ENCODE measurements around the gene CITED2. TPM values are rescaled to one million over a fixed set of nuclear protein-coding genes. Genes with fewer than 3 reads are reported as not detected.

The CITED2 gene
- total and polyA plus RNA-seq, 2 experiments from 2014 or later, result 26.6 to 76.9 TPM

DNA sequence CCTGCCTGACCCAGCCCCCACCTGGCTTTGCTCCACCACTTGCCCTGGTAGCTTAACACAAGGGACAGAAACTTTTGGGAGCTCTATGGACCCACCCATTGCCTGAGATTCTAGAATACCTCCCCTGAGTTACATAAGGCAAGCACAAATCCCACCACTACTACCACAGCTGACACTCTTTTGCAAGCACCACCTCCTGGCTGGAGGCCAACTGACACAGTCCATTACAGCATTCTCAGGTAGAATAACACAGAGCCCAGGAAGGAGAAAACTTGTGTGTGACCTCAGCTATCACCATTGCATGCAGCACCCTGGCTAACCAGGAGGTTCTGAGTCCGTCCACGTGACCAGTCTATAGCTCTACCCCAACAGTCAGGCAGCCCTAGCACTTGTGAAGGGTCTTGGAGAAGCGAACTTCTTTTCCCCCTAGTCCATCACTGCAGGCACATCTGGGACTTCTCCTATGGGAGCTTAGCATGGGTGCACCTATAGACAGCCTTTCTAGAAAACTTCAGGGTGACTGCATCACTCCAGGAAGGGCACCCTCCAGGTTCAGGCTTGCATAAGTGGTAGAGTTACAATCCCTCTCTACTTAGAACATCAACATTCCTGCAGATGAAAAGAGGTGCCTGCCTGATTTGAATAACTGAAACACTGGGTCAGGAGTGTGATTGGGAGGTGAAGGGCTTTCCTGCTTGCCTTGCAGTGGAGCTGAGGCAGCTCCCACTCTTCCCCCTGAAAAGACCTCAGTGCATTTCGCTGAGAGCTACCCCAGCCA lies 30.1 kb downstream of the CITED2 start:
- no peak overlapping the region for H3K27ac Mint-ChIP-seq
- peaks cover 5% of the 10 kb centered on the region for H3K27me3 Mint-ChIP-seq (ENCODE audit: insufficient read depth, low read depth, poor library complexity)

DNA sequence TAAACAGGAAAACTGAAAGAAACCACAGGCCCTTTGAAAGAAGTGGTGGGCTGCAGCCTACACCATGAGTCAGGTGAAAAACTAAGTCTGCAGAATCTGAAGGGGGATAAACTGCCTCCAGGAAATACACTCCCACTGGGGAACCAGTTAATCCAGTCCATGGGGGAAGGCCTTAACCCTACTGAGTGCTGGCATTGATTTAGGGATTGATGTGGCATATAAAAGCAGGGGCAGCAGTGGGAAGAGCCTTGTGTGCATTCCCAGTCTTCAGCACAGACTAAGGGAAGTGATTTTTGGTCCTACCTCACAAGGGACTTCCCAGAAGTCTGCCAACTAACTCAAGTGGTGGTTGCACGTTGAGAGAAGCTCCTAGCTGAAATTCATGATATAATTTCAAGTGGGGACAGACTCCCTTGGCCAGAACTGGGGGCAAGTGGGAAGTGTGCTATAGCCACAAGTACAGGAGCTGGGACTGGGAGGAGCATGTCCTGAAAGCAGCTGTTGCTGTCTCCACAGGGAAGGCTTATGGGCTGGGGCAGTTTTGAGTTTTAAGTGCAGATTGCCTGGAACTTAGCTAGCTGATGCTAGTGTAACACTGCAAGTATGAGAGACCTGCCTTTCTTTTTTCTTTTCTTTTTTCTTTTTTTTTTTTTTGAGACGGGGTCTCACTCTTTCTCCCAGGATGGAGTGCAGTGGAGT lies 31.2 kb downstream of the CITED2 start:
- H3K9me3 Mint-ChIP-seq, result no peaks in the 10 kb centered on the region
- H3K4me3 Mint-ChIP-seq, result no peak overlapping the region
- H3F3A ChIP-seq (replicated peaks; ENCODE audit: low read depth), result no peaks in the 10 kb centered on the region
- H3K27me3 Mint-ChIP-seq (ENCODE audit: insufficient read depth, low read depth, poor library complexity), result peaks cover 5% of the 10 kb centered on the region
- no peaks in the 10 kb centered on the region for H4K20me1 ChIP-seq (replicated peaks; ENCODE audit: insufficient read depth)
- peaks cover 13% of the 10 kb centered on the region; the same call in 1 of the 2 replicates for H3K4me1 ChIP-seq (ENCODE audit: insufficient read depth)
- no peaks in the 10 kb centered on the region for H3K36me3 ChIP-seq (ENCODE audit: insufficient read depth)
- no peak overlapping the region for H2AFZ ChIP-seq
- DNase-seq (ENCODE audit: low spot score) (no peak), ATAC-seq (no peak)
- H3K36me3 Mint-ChIP-seq (ENCODE audit: low read depth), result no peaks in the 10 kb centered on the region; the same call in 2 of the 3 replicates
- no peak for TF ChIP-seq ZNF462 (CRISPR knock-in tag; IDR thresholded peaks at IDR 0.05)
- TF ChIP-seq, protein P1, sequence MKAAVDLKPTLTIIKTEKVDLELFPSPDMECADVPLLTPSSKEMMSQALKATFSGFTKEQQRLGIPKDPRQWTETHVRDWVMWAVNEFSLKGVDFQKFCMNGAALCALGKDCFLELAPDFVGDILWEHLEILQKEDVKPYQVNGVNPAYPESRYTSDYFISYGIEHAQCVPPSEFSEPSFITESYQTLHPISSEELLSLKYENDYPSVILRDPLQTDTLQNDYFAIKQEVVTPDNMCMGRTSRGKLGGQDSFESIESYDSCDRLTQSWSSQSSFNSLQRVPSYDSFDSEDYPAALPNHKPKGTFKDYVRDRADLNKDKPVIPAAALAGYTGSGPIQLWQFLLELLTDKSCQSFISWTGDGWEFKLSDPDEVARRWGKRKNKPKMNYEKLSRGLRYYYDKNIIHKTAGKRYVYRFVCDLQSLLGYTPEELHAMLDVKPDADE (IDR thresholded peaks at IDR 0.05), result no peak
- no peak for TF ChIP-seq ZNF331 (CRISPR knock-in tag; IDR thresholded peaks at IDR 0.05; ENCODE audit: low read depth)
- TF ChIP-seq, protein P2, sequence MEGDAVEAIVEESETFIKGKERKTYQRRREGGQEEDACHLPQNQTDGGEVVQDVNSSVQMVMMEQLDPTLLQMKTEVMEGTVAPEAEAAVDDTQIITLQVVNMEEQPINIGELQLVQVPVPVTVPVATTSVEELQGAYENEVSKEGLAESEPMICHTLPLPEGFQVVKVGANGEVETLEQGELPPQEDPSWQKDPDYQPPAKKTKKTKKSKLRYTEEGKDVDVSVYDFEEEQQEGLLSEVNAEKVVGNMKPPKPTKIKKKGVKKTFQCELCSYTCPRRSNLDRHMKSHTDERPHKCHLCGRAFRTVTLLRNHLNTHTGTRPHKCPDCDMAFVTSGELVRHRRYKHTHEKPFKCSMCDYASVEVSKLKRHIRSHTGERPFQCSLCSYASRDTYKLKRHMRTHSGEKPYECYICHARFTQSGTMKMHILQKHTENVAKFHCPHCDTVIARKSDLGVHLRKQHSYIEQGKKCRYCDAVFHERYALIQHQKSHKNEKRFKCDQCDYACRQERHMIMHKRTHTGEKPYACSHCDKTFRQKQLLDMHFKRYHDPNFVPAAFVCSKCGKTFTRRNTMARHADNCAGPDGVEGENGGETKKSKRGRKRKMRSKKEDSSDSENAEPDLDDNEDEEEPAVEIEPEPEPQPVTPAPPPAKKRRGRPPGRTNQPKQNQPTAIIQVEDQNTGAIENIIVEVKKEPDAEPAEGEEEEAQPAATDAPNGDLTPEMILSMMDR (conservative IDR thresholded peaks at IDR 0.05; ENCODE audit: low read depth in 2 of 2), result no peak
- no peak overlapping the region for H3K27ac Mint-ChIP-seq
- no peak overlapping the region for H3K27ac ChIP-seq (ENCODE audit: low read depth)
- H3K27me3 ChIP-seq (ENCODE audit: insufficient read depth), result no peaks in the 10 kb centered on the region
- no peaks in the 10 kb centered on the region for H3K9me2 ChIP-seq (ENCODE audit: insufficient read depth)
- H3K4me3 ChIP-seq, result no peak overlapping the region
- H3K4me2 ChIP-seq, result no peak overlapping the region
- H3K79me2 ChIP-seq (replicated peaks; ENCODE audit: insufficient read depth), result no peaks in the 10 kb centered on the region
- peaks cover 13% of the 10 kb centered on the region for H3K4me1 Mint-ChIP-seq

More for the DNA sequence above, 30.1 kb downstream of the CITED2 start:
- no peak for TF ChIP-seq CREB1 (CRISPR knock-in tag; IDR thresholded peaks at IDR 0.05; ENCODE audit: low read depth)
- TF ChIP-seq STAT1 (IDR thresholded peaks at IDR 0.05; ENCODE audit: unreplicated experiment), result no peak
- TF ChIP-seq EZH2 (IDR thresholded peaks at IDR 0.05; ENCODE audit: low read depth, unreplicated experiment), result no peak
- TF ChIP-seq, protein P2 (conservative IDR thresholded peaks at IDR 0.05; ENCODE audit: low read depth in 2 of 2), result no peak
- no peak for TF ChIP-seq ZNF331 (CRISPR knock-in tag; IDR thresholded peaks at IDR 0.05; ENCODE audit: low read depth)
- no peaks in the 10 kb centered on the region for H3F3A ChIP-seq (replicated peaks; ENCODE audit: low read depth)
- peak overlapping the region; percentile 12; the same call in 1 of the 2 replicates for H3K4me2 ChIP-seq
- H3K36me3 ChIP-seq (ENCODE audit: insufficient read depth), result no peaks in the 10 kb centered on the region
- H3K4me3 ChIP-seq, result no peak overlapping the region
- H4K20me1 ChIP-seq (replicated peaks; ENCODE audit: insufficient read depth), result no peaks in the 10 kb centered on the region
- no peak overlapping the region for H3K4me3 Mint-ChIP-seq
- peak; percentile 48; the same call in 2 of the 3 replicates for ATAC-seq
- H3K9me2 ChIP-seq (ENCODE audit: insufficient read depth), result no peaks in the 10 kb centered on the region
- H3K79me2 ChIP-seq (replicated peaks; ENCODE audit: insufficient read depth), result no peaks in the 10 kb centered on the region
- peaks cover 13% of the 10 kb centered on the region; the same call in 1 of the 2 replicates for H3K4me1 ChIP-seq (ENCODE audit: insufficient read depth)
- no peak for DNase-seq (ENCODE audit: low spot score)
- H3K27me3 ChIP-seq (ENCODE audit: insufficient read depth), result no peaks in the 10 kb centered on the region
- H3K9me3 Mint-ChIP-seq, result no peaks in the 10 kb centered on the region
- no peaks in the 10 kb centered on the region; the same call in 2 of the 3 replicates for H3K36me3 Mint-ChIP-seq (ENCODE audit: low read depth)
- peaks cover 13% of the 10 kb centered on the region for H3K4me1 Mint-ChIP-seq
- H2AFZ ChIP-seq, result peak overlapping the region; percentile 59
- H3K27ac ChIP-seq (ENCODE audit: low read depth), result no peak overlapping the region
